Measurements from ENCODE around the gene TNK2. TPM values are rescaled to one million over a fixed set of nuclear protein-coding genes. Genes with fewer than 3 reads are reported as not detected.
"Not testable (repeated sequence)": the region's sequence is repeated elsewhere in the genome, so short reads cannot be mapped to it uniquely, and the experiment has no call there.

The TNK2 gene
- total RNA-seq, 1 experiment from 2014 or later: 36.0 TPM

GRCh38 chr3:195903950-195904290, 4.4 kb downstream of the TNK2 start:
- H3K9me3 ChIP-seq: no peaks in the 10 kb centered on the region
- peaks cover 12% of the 10 kb centered on the region for H3K4me1 ChIP-seq
- intact Hi-C loops (cut with micrococcal nuclease; ENCODE audit: unreplicated experiment): no loop called here
- H3K9me3 Mint-ChIP-seq (ENCODE audit: unreplicated experiment): no peaks in the 10 kb centered on the region
- H3K27me3 Mint-ChIP-seq (ENCODE audit: insufficient read depth, unreplicated experiment): no peaks in the 10 kb centered on the region
- peaks cover 6% of the 10 kb centered on the region for H3K36me3 Mint-ChIP-seq (ENCODE audit: insufficient read depth, unreplicated experiment)
- no peaks in the 10 kb centered on the region for H3K36me3 ChIP-seq (ENCODE audit: control insufficient read depth, insufficient read depth, low read length)
- no TSS peak for BruUV-seq (replicated peaks)
- H3K4me3 Mint-ChIP-seq (ENCODE audit: unreplicated experiment): no peak overlapping the region
- ChIA-PET CTCF (no interaction called here), POLR2A (no interaction called here)
- TF ChIP-seq, protein P1, sequence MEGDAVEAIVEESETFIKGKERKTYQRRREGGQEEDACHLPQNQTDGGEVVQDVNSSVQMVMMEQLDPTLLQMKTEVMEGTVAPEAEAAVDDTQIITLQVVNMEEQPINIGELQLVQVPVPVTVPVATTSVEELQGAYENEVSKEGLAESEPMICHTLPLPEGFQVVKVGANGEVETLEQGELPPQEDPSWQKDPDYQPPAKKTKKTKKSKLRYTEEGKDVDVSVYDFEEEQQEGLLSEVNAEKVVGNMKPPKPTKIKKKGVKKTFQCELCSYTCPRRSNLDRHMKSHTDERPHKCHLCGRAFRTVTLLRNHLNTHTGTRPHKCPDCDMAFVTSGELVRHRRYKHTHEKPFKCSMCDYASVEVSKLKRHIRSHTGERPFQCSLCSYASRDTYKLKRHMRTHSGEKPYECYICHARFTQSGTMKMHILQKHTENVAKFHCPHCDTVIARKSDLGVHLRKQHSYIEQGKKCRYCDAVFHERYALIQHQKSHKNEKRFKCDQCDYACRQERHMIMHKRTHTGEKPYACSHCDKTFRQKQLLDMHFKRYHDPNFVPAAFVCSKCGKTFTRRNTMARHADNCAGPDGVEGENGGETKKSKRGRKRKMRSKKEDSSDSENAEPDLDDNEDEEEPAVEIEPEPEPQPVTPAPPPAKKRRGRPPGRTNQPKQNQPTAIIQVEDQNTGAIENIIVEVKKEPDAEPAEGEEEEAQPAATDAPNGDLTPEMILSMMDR (IDR thresholded peaks at IDR 0.05; ENCODE audit: insufficient read depth in 1 of 2, low read depth in 1 of 2, low read length in 1 of 2, severe bottlenecking in 1 of 2, unreplicated experiment in 1 of 2): no peak
- H3K4me1 Mint-ChIP-seq (ENCODE audit: low read depth, unreplicated experiment): peaks cover 26% of the 10 kb centered on the region
- DNase-seq: no peak
- no peak overlapping the region for H3K27ac Mint-ChIP-seq (ENCODE audit: unreplicated experiment)
- H3K27me3 ChIP-seq (replicated peaks; ENCODE audit: control insufficient read depth, insufficient read depth, low read length): no peaks in the 10 kb centered on the region
- no peak overlapping the region for H3K4me3 ChIP-seq (ENCODE audit: low read depth, low read length)

- H3K27me3 ChIP-seq (replicated peaks; ENCODE audit: control insufficient read depth, insufficient read depth, low read length); H3K36me3 Mint-ChIP-seq (ENCODE audit: insufficient read depth, unreplicated experiment); BruUV-seq (replicated peaks); H3K27ac Mint-ChIP-seq (ENCODE audit: unreplicated experiment); H3K4me1 ChIP-seq; H3K36me3 ChIP-seq (ENCODE audit: control insufficient read depth, insufficient read depth, low read length); H3K27me3 Mint-ChIP-seq (ENCODE audit: insufficient read depth, unreplicated experiment); H3K9me3 ChIP-seq; POLR2A ChIA-PET; H3K9me3 Mint-ChIP-seq (ENCODE audit: unreplicated experiment); H3K4me3 Mint-ChIP-seq (ENCODE audit: unreplicated experiment); DNase-seq; H3K4me3 ChIP-seq (ENCODE audit: low read depth, low read length); intact Hi-C loops (cut with micrococcal nuclease; ENCODE audit: unreplicated experiment): not testable (repeated sequence)
- CTCF ChIA-PET: interaction anchor here (0.6 kb wide), 1 partner anchor 12 kb away, joined by 3 read pairs; no protein-coding TSS in a partner anchor
- H3K4me1 Mint-ChIP-seq (ENCODE audit: low read depth, unreplicated experiment): peaks cover 28% of the 10 kb centered on the region
These were observed 5.7 kb downstream of the TNK2 start for GRCh38 chr3:195902634-195903033.

DNA sequence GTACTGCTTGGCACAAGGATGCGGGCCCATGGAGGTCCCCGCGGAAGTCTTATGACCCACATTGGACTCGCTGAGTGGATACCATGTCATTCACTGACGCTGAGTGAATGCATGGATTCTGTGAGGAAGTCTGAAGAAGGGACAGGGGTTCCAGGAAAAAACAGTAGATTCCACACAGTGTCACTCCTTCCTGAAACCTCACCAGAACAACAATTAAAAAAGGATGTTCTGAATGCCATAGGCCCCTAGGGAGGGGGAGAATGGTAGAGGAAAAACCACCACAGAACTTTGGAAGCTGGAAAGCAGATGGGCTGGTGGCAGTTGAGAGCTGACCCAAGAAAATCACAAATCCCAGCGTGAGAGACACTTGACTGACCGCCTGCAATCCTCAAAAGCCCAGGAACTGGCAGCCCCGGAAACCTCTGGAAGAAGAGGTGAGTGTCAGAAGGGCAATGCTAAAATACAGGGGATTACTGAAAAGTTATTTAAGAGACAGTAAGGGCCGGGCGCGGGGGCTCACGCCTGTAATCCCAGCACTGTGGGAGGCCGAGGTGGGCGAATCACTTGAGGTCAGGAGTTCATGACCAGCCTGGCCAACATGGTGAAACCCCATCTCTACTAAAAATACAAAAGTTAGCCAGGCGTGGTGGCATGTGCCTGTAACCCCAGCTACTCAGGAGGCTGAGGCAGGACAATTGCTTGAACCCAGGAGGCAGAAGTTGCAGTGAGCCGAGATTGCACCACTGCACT, 6.3 kb downstream of the TNK2 start:
- intact Hi-C loops (cut with micrococcal nuclease; ENCODE audit: unreplicated experiment); H3K4me3 Mint-ChIP-seq (ENCODE audit: unreplicated experiment); BruUV-seq (replicated peaks); H3K27ac Mint-ChIP-seq (ENCODE audit: unreplicated experiment); H3K4me3 ChIP-seq (ENCODE audit: low read depth, low read length); POLR2A ChIA-PET; H3K27me3 Mint-ChIP-seq (ENCODE audit: insufficient read depth, unreplicated experiment); DNase-seq; H3K9me3 ChIP-seq; CTCF ChIA-PET; H3K36me3 ChIP-seq (ENCODE audit: control insufficient read depth, insufficient read depth, low read length); H3K9me3 Mint-ChIP-seq (ENCODE audit: unreplicated experiment); H3K36me3 Mint-ChIP-seq (ENCODE audit: insufficient read depth, unreplicated experiment); H3K27me3 ChIP-seq (replicated peaks; ENCODE audit: control insufficient read depth, insufficient read depth, low read length); H3K4me1 ChIP-seq: not testable (repeated sequence)
- peaks cover 31% of the 10 kb centered on the region for H3K4me1 Mint-ChIP-seq (ENCODE audit: low read depth, unreplicated experiment)

DNA sequence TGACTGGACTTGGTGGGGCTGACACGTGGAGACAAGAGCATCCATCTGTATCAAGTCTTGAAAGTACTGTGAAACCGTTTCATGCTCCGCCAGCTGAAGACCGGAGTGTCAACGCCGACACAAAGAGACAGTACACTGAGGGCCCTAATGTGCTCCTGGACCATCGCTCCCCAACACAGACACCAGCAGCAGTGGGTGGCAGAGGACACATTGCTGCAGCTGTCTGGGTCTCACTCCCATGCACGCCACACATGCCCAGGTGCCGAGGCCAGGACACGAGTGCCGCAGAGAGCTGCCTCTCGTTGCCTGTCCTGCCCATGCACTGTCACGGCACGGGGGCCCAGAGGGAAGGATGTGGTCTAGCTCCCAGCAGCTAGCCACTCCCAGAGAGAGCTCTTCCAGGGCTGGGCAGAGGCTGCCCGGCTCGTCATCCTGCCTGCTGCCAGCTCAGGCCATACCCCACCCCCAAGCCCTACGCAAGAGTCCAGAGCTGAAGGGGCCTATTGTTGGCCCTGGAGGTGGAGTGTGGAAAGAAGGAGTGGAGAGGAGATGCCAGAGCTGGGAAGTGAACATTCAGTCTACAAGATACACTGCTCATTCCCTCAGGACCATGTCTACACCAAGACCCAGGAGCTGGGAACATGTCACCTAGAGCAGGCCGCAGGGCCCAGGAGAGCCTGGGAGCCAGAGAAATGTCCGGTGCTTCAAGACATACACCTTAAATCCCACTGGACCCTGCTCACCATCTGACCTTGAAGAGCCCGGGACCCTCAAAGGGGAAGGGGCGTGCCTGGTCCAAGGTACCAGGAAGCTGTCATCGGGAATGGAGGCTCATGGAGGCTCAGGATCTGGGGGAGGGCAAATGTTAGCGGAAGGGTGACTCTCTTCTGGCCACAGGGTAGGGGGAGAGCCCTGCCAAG, 7.7 kb downstream of the TNK2 start:
- no peak for DNase-seq

More for the DNA sequence above, 7.7 kb downstream of the TNK2 start:
- H3K9me3 Mint-ChIP-seq (ENCODE audit: unreplicated experiment): no peaks in the 10 kb centered on the region
- ChIA-PET POLR2A (no interaction called here), CTCF (no interaction called here)
- no TSS peak for BruUV-seq (replicated peaks)
- intact Hi-C loops (cut with micrococcal nuclease; ENCODE audit: unreplicated experiment): no loop called here
- no peaks in the 10 kb centered on the region for H3K9me3 ChIP-seq
- no peaks in the 10 kb centered on the region for H3K27me3 Mint-ChIP-seq (ENCODE audit: insufficient read depth, unreplicated experiment)
- no peaks in the 10 kb centered on the region for H3K4me1 ChIP-seq
- peaks cover 6% of the 10 kb centered on the region for H3K36me3 Mint-ChIP-seq (ENCODE audit: insufficient read depth, unreplicated experiment)
- no peak overlapping the region for H3K27ac Mint-ChIP-seq (ENCODE audit: unreplicated experiment)
- H3K36me3 ChIP-seq (ENCODE audit: control insufficient read depth, insufficient read depth, low read length): no peaks in the 10 kb centered on the region
- H3K4me3 ChIP-seq (ENCODE audit: low read depth, low read length): no peak overlapping the region
- H3K4me3 Mint-ChIP-seq (ENCODE audit: unreplicated experiment): no peak overlapping the region
- peaks cover 28% of the 10 kb centered on the region for H3K4me1 Mint-ChIP-seq (ENCODE audit: low read depth, unreplicated experiment)
- TF ChIP-seq, protein P1 (IDR thresholded peaks at IDR 0.05; ENCODE audit: insufficient read depth in 1 of 2, low read depth in 1 of 2, low read length in 1 of 2, severe bottlenecking in 1 of 2, unreplicated experiment in 1 of 2): no peak
- H3K27me3 ChIP-seq (replicated peaks; ENCODE audit: control insufficient read depth, insufficient read depth, low read length): no peaks in the 10 kb centered on the region

Data from Caco-2 (cell line).